Measurements from ENCODE around the gene UCMA. TPM values are rescaled to one million over a fixed set of nuclear protein-coding genes. Genes with fewer than 3 reads are reported as not detected.

The UCMA gene
- total and polyA plus RNA-seq, 9 of the 15 experiments (the other 6 are each of a cell fraction or from before 2014, with no cell fraction given), result not detected

DNA sequence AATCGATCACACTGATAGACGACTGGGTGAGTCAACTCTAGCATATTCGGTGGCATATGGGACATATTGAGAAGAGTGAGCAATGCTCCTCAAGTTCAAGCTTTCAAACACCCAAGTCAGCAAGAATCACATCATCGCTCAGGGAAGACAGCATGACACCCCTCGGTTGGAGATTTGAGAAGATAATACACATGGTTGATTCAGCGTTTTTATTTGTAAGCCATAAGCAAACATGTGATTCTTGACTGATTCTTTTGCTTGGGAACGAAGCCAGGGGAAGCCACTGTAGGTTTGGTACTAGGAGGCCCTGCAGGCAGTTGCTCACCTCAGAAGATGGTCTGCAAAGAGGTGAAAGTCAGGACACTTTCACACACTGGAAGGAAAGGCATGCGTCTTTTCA lies 12.6 kb downstream of the UCMA start (continued):
- no peak for TF ChIP-seq SLC30A9 (CRISPR knock-in tag; IDR thresholded peaks at IDR 0.05)
- no peak for TF ChIP-seq ETV6 (IDR thresholded peaks at IDR 0.05; ENCODE audit: borderline replicate concordance in 1 of 2, low read depth in 2 of 2, low read length in 1 of 2)
- no peak for TF ChIP-seq ETV6 (CRISPR knock-in tag; IDR thresholded peaks at IDR 0.05; ENCODE audit: borderline replicate concordance)
- no peak for TF ChIP-seq U2AF2 (optimal IDR thresholded peaks at IDR 0.05; ENCODE audit: low read depth, low read length)

DNA sequence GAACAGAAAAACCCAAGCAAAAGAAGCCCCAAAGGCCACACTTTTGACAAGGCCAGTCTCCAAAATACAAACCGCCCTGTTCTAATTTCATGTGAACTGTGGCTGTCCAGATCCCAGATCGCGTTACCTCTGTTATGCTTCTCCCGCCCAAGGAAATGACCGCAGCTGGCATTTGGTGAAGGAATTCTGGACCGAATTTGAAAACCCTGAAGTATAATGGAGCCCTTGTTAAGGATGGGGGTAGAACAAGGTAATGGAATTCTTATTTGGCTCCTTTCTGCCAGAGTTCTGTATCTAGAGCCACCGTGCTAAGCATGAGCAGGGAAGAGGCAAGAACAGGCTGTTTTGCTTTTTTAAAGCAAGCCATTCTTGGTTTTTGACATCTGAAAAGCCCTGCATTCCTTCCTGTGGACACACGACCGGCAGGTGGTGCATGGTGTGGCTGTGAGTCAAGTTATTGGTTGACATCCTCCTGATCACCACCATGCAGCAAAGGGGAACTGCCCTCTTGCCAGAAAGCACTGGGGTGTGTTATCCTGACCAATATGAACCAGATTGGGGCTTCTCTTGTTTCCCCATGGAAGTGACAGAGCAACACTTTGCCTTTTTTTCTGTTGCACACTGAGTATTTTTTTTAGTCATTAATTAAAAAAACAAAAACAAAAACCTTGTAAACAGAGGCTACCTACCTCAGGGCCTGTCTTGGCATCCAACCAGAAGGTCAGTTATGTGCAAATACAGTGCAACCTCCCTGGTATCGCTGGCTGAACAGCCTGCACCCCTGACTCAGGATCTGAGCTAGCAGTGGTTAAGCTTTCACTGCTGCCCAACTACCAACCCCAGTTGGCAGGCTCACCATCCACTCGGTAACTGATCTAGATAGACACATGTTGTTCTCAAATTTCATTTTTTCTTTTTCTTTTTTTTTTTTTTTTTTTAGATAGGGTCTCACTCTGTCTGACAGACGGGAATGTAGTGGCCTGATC lies 14.2 kb downstream of the UCMA start:
- FAIRE-seq, result peak; percentile 91
- POLR2A ChIA-PET, result interaction anchor here (0.7 to 1.5 kb wide), 2 partner anchors 10 to 12 kb away, joined by 3 to 9 read pairs; no protein-coding TSS in a partner anchor
- no peak overlapping the region for H3K27ac ChIP-seq (ENCODE audit: extremely low read depth, low read depth, low read length)
- no peak overlapping the region for H3K4me2 ChIP-seq (ENCODE audit: insufficient read depth, low read length)
- H3K9me1 ChIP-seq (ENCODE audit: control insufficient read depth, insufficient read depth, low read length), result no peaks in the 10 kb centered on the region
- no peaks in the 10 kb centered on the region for H3K27me3 ChIP-seq (ENCODE audit: control insufficient read depth in 2 of 2, insufficient read depth in 2 of 2, low read length in 2 of 2)
- H3K4me1 ChIP-seq (replicated peaks in 1 of 2; ENCODE audit: control insufficient read depth in 2 of 2, insufficient read depth in 2 of 2, low read length in 2 of 2), result no peaks in the 10 kb centered on the region; a peak in 2 of 5 replicates
- H3K4me3 ChIP-seq, result no peak overlapping the region
- in situ Hi-C loops (cut with MboI), result loop anchor here (5.0 kb wide), 1 partner anchor 82 kb away; the partner anchor contains the start of gene PHYH
- no peaks in the 10 kb centered on the region for H3K9me3 ChIP-seq (replicated peaks; ENCODE audit: control insufficient read depth, insufficient read depth, low read depth, low read length)
- H3K9ac ChIP-seq (ENCODE audit: insufficient read depth in 1 of 2, low read depth in 2 of 2, low read length in 2 of 2), result no peak overlapping the region
- peak; percentile 44 to 76 (median 63) for DNase-seq (ENCODE audit: extremely low read depth in 1 of 4, low spot score in 3 of 4)
- intact Hi-C loops (cut with micrococcal nuclease), result loop anchor here (1.0 to 10.0 kb wide), 3 partner anchors 55 to 133 kb away; no protein-coding TSS in a partner anchor
- H3K79me2 ChIP-seq (ENCODE audit: control insufficient read depth, insufficient read depth, low read length), result no peaks in the 10 kb centered on the region
- CTCF ChIA-PET (ENCODE audit: low intra/inter-chr PET ratio), result interaction anchor here (0.6 kb wide), 1 partner anchor 13 kb away, joined by 3 read pairs; no protein-coding TSS in a partner anchor
- peak; percentile 96 for ATAC-seq
- no peaks in the 10 kb centered on the region for H3K36me3 ChIP-seq (ENCODE audit: control insufficient read depth, insufficient read depth, low read length)
- H2AFZ ChIP-seq (ENCODE audit: low read depth, low read length), result peak overlapping the region; percentile 71
- 28% methylated on average over 12 of the region's 12 CpGs for WGBS (ENCODE audit: insufficient coverage, low coverage, missing lambda C conversion rate)
- no peaks in the 10 kb centered on the region; the same call in 1 of the 2 replicates for H4K20me1 ChIP-seq (replicated peaks; ENCODE audit: control insufficient read depth, insufficient read depth, low read length)
- BruUV-seq (replicated peaks), result no TSS peak
- TF ChIP-seq TEAD4 (IDR thresholded peaks at IDR 0.05; ENCODE audit: low read length) (peak; percentile 57; the same call in 1 of the 2 replicates), TEAD4 (CRISPR knock-in tag; IDR thresholded peaks at IDR 0.05; ENCODE audit: borderline replicate concordance) (no peak), MCM7 (IDR thresholded peaks at IDR 0.05) (no peak), EP400 (IDR thresholded peaks at IDR 0.05) (no peak), SP2 (IDR thresholded peaks at IDR 0.05; ENCODE audit: extremely low read depth, low read depth, low read length, poor library complexity, severe bottlenecking) (no peak), RCOR1 (IDR thresholded peaks at IDR 0.05; ENCODE audit: borderline replicate concordance in 1 of 2, low read depth in 2 of 2, low read length in 2 of 2) (peak in 1 of 2 experiments; percentile 52; a peak in 1 of 4 replicates), ZNF146 (CRISPR knock-in tag; IDR thresholded peaks at IDR 0.05; ENCODE audit: unreplicated experiment) (no peak), ARNT (IDR thresholded peaks at IDR 0.05) (no peak), SPI1 (IDR thresholded peaks at IDR 0.05; ENCODE audit: borderline replicate concordance, low read depth, low read length) (peak; percentile 83), ZNF347 (CRISPR knock-in tag; IDR thresholded peaks at IDR 0.05; ENCODE audit: low read depth) (no peak)
- TF ChIP-seq, protein P1, sequence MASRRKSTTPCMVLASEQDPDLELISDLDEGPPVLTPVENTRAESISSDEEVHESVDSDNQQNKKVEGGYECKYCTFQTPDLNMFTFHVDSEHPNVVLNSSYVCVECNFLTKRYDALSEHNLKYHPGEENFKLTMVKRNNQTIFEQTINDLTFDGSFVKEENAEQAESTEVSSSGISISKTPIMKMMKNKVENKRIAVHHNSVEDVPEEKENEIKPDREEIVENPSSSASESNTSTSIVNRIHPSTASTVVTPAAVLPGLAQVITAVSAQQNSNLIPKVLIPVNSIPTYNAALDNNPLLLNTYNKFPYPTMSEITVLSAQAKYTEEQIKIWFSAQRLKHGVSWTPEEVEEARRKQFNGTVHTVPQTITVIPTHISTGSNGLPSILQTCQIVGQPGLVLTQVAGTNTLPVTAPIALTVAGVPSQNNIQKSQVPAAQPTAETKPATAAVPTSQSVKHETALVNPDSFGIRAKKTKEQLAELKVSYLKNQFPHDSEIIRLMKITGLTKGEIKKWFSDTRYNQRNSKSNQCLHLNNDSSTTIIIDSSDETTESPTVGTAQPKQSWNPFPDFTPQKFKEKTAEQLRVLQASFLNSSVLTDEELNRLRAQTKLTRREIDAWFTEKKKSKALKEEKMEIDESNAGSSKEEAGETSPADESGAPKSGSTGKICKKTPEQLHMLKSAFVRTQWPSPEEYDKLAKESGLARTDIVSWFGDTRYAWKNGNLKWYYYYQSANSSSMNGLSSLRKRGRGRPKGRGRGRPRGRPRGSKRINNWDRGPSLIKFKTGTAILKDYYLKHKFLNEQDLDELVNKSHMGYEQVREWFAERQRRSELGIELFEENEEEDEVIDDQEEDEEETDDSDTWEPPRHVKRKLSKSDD (conservative IDR thresholded peaks at IDR 0.05; ENCODE audit: low read length), result no peak

All from K562 (cell line).